Stimulated activated CD8-positive, alpha-beta memory T cell treated with anti-CD3 and anti-CD28 coated beads, Interleukin-4, amount 100 ng/mL, for 1 hour (primary cell): ENCODE data around the gene CASKIN2.
A peak's percentile ranks its signal among the peaks of the same experiment; 100 is the strongest.
"Not testable (repeated sequence)": the region's sequence is repeated elsewhere in the genome, so short reads cannot be mapped to it uniquely, and the experiment has no call there.

Experiments
- DNase-seq, 2 donors: peaks; one replicate each; pipeline ENCODE4 v3.0.0-alpha.2; 2020; ENCODE audit warnings: low read depth in 2 of 2, low spot score in 1 of 2

CASKIN2 gene

GRCh38 chr17:75471207-75471606, 44.1 kb downstream of the CASKIN2 start:
- DNase-seq, result no peak

GRCh38 chr17:75468779-75469373, 46.5 kb downstream of the CASKIN2 start:
- no peak for DNase-seq

GRCh38 chr17:75468291-75468754, 47.0 kb downstream of the CASKIN2 start:
- no peak for DNase-seq

GRCh38 chr17:75465039-75465438, 50.3 kb downstream of the CASKIN2 start:
- no peak for DNase-seq

- no peak for DNase-seq
These were observed 51.7 kb downstream of the CASKIN2 start for GRCh38 chr17:75463603-75464002.

GRCh38 chr17:75460295-75460694, 55.0 kb downstream of the CASKIN2 start:
- no peak for DNase-seq

GRCh38 chr17:75459590-75460267, 55.6 kb downstream of the CASKIN2 start:
- DNase-seq, result no peak

GRCh38 chr17:75459246-75459589, 56.1 kb downstream of the CASKIN2 start:
- DNase-seq, result no peak

- no peak for DNase-seq
These were observed 58.2 kb downstream of the CASKIN2 start for GRCh38 chr17:75457047-75457654.

GRCh38 chr17:75456417-75457046, 58.8 kb downstream of the CASKIN2 start, which contains the start of gene TMEM94:
TMEM94 (plus strand) TSS chr17:75456635; CDS start chr17:75471906, 15,271 bp downstream.
- peak; percentile 74 to 86 for DNase-seq

GRCh38 chr17:75456039-75456416, 59.3 kb downstream of the CASKIN2 start:
- no peak for DNase-seq

- not testable (repeated sequence) for DNase-seq
These were observed 60.7 kb downstream of the CASKIN2 start for GRCh38 chr17:75454672-75455071.

- DNase-seq, result no peak
These were observed 61.1 kb downstream of the CASKIN2 start for GRCh38 chr17:75454193-75454592.

GRCh38 chr17:75450270-75450669, 65.1 kb downstream of the CASKIN2 start:
- no peak for DNase-seq
